K562 (cell line): ENCODE data around the gene BOD1L1. TPM values are rescaled to one million over a fixed set of nuclear protein-coding genes. Genes with fewer than 3 reads are reported as not detected.

Experiments used
- ATAC-seq: fragments of 200-7000 bp; cut with Tn5 transposase; 3 replicates; pipeline ENCODE4 v1.9.1; 2020; ENCODE audit warnings: moderate library complexity
- BruUV-seq: library from RNA; stranded (reverse); fragments of 400-500 nt; replicated peaks from 2 replicates; lab custom pipeline; 2021; lab: Mats Ljungman, UMichigan
- CTCF ChIA-PET: fragments of 300-600 bp; formaldehyde crosslinking; extraction: SDS; loops from one replicate; lab custom pipeline; 2021; ENCODE audit warnings: low intra/inter-chr PET ratio; lab: Yijun Ruan, JAX
- POLR2A ChIA-PET: fragments of 300-600, 350-650 bp; sonication (Branson Sonifier 250); formaldehyde crosslinking; extraction: SDS; loops from one replicate; lab custom pipeline; 2021; ENCODE audit warnings: antibody characterized with exemption, inconsistent platforms; lab: Yijun Ruan, JAX
- DNase-seq, 4 experiments: peaks; one replicate each; pipeline versions ENCODE4 v3.0.0 to v3.0.0-alpha.2; 2011 to 2018; ENCODE audit warnings: low spot score in 3 of 4, mixed read lengths in 3 of 4; ENCODE audit errors: extremely low read depth in 1 of 4
- FAIRE-seq: peaks from 2 replicates; lab custom pipeline; 2011; peaks lifted over from hg19 to GRCh38; lab: Jason Lieb, UNC
- H2AFZ ChIP-seq: 2 replicates; pipeline ENCODE4 v1.6.0; 2011; ENCODE audit warnings: low read depth, low read length, control low read depth, inconsistent platforms
- H3K27ac ChIP-seq: fragments of 200-600 bp; 3 replicates; pipeline ENCODE4 v1.8.0; 2011; ENCODE audit warnings: low read depth, mild to moderate bottlenecking, control low read depth, inconsistent platforms, low read length, moderate library complexity, mixed read lengths; ENCODE audit errors: extremely low read depth
- H3K27me3 ChIP-seq, 2 experiments: fragments of 300-600 bp in 1 of 2; 2 replicates in 1 of 2; 3 replicates in 1 of 2; pipeline versions ENCODE4 v1.6.0 to v1.8.0; 2011; ENCODE audit warnings: inconsistent platforms in 2 of 2, low read length in 2 of 2, mild to moderate bottlenecking in 1 of 2, mixed read lengths in 1 of 2, moderate library complexity in 1 of 2; ENCODE audit not compliant: control insufficient read depth in 2 of 2, insufficient read depth in 2 of 2
- H3K36me3 ChIP-seq: fragments of 300-600 bp; 3 replicates; pipeline ENCODE4 v1.8.0; 2011; ENCODE audit warnings: mild to moderate bottlenecking, low read length, inconsistent platforms; ENCODE audit not compliant: control insufficient read depth, insufficient read depth
- H3K4me1 ChIP-seq, 2 experiments: fragments of 200-600 bp in 1 of 2; replicated peaks in 1 of 2; 2 replicates in 1 of 2; 3 replicates in 1 of 2; pipeline versions ENCODE4 v1.5.1 to v1.8.0; 2011; ENCODE audit warnings: inconsistent platforms in 2 of 2, low read length in 2 of 2, mild to moderate bottlenecking in 1 of 2, mixed read lengths in 1 of 2, moderate library complexity in 1 of 2; ENCODE audit not compliant: control insufficient read depth in 2 of 2, insufficient read depth in 2 of 2
- H3K4me2 ChIP-seq: 2 replicates; pipeline ENCODE4 v1.6.1; 2011; ENCODE audit warnings: low read length, control low read depth, inconsistent platforms, mixed read lengths; ENCODE audit not compliant: insufficient read depth
- H3K4me3 ChIP-seq: fragments of 200-600 bp; sonication (generic), shearing (Covaris generic); 2 replicates; pipeline ENCODE4 v1.5.1; 2016; ENCODE audit warnings: control low read depth, inconsistent platforms
- H3K79me2 ChIP-seq: fragments of 200-600 bp; 3 replicates; pipeline ENCODE4 v1.8.0; 2011; ENCODE audit warnings: low read length, inconsistent platforms; ENCODE audit not compliant: control insufficient read depth, insufficient read depth
- H3K9ac ChIP-seq, 2 experiments: 2 replicates each; pipeline versions ENCODE4 v1.6.0 to v1.6.1; 2011; ENCODE audit warnings: low read depth in 2 of 2, low read length in 2 of 2, control low read depth in 1 of 2, inconsistent platforms in 1 of 2, mild to moderate bottlenecking in 1 of 2, mixed read lengths in 1 of 2; ENCODE audit not compliant: insufficient read depth in 1 of 2
- H3K9me1 ChIP-seq: one replicate; pipeline ENCODE4 v1.6.0; 2011; ENCODE audit warnings: inconsistent platforms, mild to moderate bottlenecking, low read length, moderate library complexity; ENCODE audit not compliant: control insufficient read depth, insufficient read depth
- H3K9me3 ChIP-seq: replicated peaks from 2 replicates; pipeline ENCODE4 v1.5.1; 2011; ENCODE audit warnings: low read depth, low read length, inconsistent platforms; ENCODE audit not compliant: control insufficient read depth, insufficient read depth
- H4K20me1 ChIP-seq: replicated peaks from 2 replicates; pipeline ENCODE4 v1.6.1; 2011; ENCODE audit warnings: low read length, inconsistent platforms, mixed read lengths; ENCODE audit not compliant: control insufficient read depth, insufficient read depth
- CTBP1 ChIP-seq: fragments of 450-650 bp; IDR thresholded peaks from 2 replicates; pipeline ENCODE4 v1.6.1; 2016; ENCODE audit warnings: borderline replicate concordance
- ETV5 ChIP-seq: sonication (generic); formaldehyde crosslinking; IDR thresholded peaks from 2 replicates; pipeline ENCODE4 v1.4.0; 2020; ENCODE audit warnings: low read depth, mild to moderate bottlenecking, missing genetic modification reagents
- FOSL1 ChIP-seq: fragments of 200-800 bp; sonication (Bioruptor generic); conservative IDR thresholded peaks from 2 replicates; pipeline ENCODE4 v1.6.1; 2016; ENCODE audit warnings: missing genetic modification characterization, missing compliant biosample characterization
- MECOM ChIP-seq: fragments of 250-450 bp; sonication (Bioruptor Pico); IDR thresholded peaks from 2 replicates; pipeline ENCODE4 v1.8.0; 2022; ENCODE audit warnings: inconsistent platforms
- MEF2A ChIP-seq: IDR thresholded peaks from 2 replicates; pipeline ENCODE4 v1.6.1; 2011; ENCODE audit warnings: low read depth, mild to moderate bottlenecking, low read length, moderate library complexity; ENCODE audit not compliant: control insufficient read depth
- NRF1 ChIP-seq, 2 experiments: fragments of 450-650 bp; IDR thresholded peaks in 1 of 2; conservative IDR thresholded peaks in 1 of 2; 2 replicates each; pipeline ENCODE4 v1.6.1; 2014; ENCODE audit warnings: mild to moderate bottlenecking in 2 of 2
- POLR2AphosphoS5 ChIP-seq: IDR thresholded peaks from 2 replicates; pipeline ENCODE4 v1.6.1; 2011; ENCODE audit warnings: mild to moderate bottlenecking, low read depth, low read length, moderate library complexity; ENCODE audit not compliant: control insufficient read depth, insufficient read depth
- TFAM ChIP-seq: fragments of 250-450 bp; sonication (Bioruptor Pico); conservative IDR thresholded peaks from 2 replicates; pipeline ENCODE4 v1.5.0; 2021; ENCODE audit warnings: mild to moderate bottlenecking, moderate library complexity
- YY1 ChIP-seq, 3 experiments: IDR thresholded peaks; 2 replicates each; pipeline ENCODE4 v1.6.1; 2011; ENCODE audit warnings: low read length in 2 of 3, mild to moderate bottlenecking in 2 of 3, moderate library complexity in 2 of 3, borderline replicate concordance in 1 of 3, control low read depth in 1 of 3, low read depth in 1 of 3; ENCODE audit not compliant: insufficient read depth in 3 of 3, insufficient replicate concordance in 2 of 3, control insufficient read depth in 1 of 3, insufficient read length in 1 of 3; ENCODE audit errors: extremely low read depth in 1 of 3
- ZNF584 ChIP-seq: fragments of 200-800 bp; sonication (Bioruptor generic); IDR thresholded peaks from 2 replicates; pipeline ENCODE4 v1.6.1; 2016; ENCODE audit warnings: low read depth, mild to moderate bottlenecking, missing genetic modification characterization, missing compliant biosample characterization
- WGBS: fragments of 100-300 bp; shearing (Covaris generic); methylation state at CpG from one replicate; pipeline ENCODE4 v1.1.6; 2016; ENCODE audit warnings: low coverage, mixed read lengths; ENCODE audit not compliant: insufficient coverage; ENCODE audit errors: missing lambda C conversion rate; 5-methylcytosine and 5-hydroxymethylcytosine counted together
- in situ Hi-C: fragments of 300-500 bp; cut with MboI; formaldehyde crosslinking; loops from 4 replicates; pipeline ENCODE4 v1.15.0; 2018; ENCODE audit warnings: inconsistent platforms, mixed read lengths
- intact Hi-C: fragments of 100-400 bp; cut with micrococcal nuclease; formaldehyde crosslinking; loops from 2 replicates; pipeline ENCODE4 v1.14.2; 2022
- polyA plus RNA-seq, 8 experiments: library from polyadenylated mRNA; depleted of rRNA in 4 of 8; stranded (reverse) in 5 of 8; unstranded in 3 of 8; fragments of >200 nt; fragmentation: Nextera tagmentation in 2 of 8; fragmentation: Illumina TruSeq in 1 of 8; extraction: Ambion mirVana in 2 of 8; extraction: Trizol in 1 of 8; gene quantifications; 2 replicates each; pipeline versions ENCODE4 v1.2.1 to v1.2.3, GENCODE V29; 2011 to 2014; ENCODE audit warnings: inconsistent platforms in 1 of 8, missing spikeins in 1 of 8
- total RNA-seq, 7 experiments: library from RNA; depleted of rRNA in 6 of 7; stranded (reverse); fragments of >200 nt in 6 of 7; fragmentation: Illumina TruSeq in 2 of 7; extraction: Trizol in 2 of 7; gene quantifications; 2 replicates each; pipeline versions ENCODE4 v1.2.1 to v1.2.3, GENCODE V29; 2011 to 2021; ENCODE audit warnings: low replicate concordance in 1 of 7
- TF ChIP-seq, protein P1 (sequence below): sonication (generic); formaldehyde crosslinking; IDR thresholded peaks from 2 replicates; pipeline ENCODE4 v1.8.1; 2023; ENCODE audit warnings: mild to moderate bottlenecking, missing genetic modification reagents

Gene BOD1L1
- total and polyA plus RNA-seq, 9 of the 15 experiments (the other 6 are each of a cell fraction or from before 2014, with no cell fraction given) = 4.8 to 23.2 (median 17.7) TPM

DNA sequence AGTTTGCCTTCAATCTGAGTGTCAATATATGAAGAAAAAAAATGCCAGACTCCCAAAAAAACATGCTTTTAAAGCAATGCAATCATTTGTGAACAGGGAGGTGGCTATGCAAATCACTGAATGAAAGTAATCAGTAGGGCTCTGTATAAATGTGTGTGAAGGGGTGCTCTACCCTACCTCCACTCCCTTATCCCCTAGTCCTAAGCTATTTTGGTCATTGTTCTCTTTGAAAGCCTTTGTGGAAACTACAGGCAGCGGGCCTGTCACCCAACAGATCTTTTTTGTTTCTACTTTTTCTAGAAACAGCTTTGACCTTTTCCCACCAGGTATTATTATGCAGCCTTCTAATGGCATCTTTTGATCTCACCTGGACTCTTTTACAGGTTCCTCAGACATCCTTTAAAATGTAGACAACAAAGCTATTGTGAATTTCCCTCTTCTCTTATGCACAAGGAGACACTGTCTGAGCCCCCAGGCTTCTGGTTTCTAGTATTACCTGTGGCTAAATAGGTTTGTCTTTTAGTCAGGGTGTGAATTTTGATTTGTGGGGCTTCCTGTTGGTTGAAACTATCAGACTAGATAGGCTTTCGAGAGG, 9.2 kb downstream of the BOD1L1 start:
- TF ChIP-seq FOSL1 (tag) = no peak
- FAIRE-seq = no peak
- Histone ChIP-seq H3K4me2 (no peak overlapping the region), H3K9me3 (no peaks in the 10 kb centered on the region), H3K27ac (no peak overlapping the region), H3K4me3 (no peak overlapping the region), H3K9ac (no peak overlapping the region), H3K4me1 (no peaks in the 10 kb centered on the region), H4K20me1 (no peaks in the 10 kb centered on the region; the same call in 1 of the 2 replicates), H2AFZ (no peak overlapping the region), H3K27me3 (no peaks in the 10 kb centered on the region), H3K79me2 (no peaks in the 10 kb centered on the region; the same call in 1 of the 3 replicates), H3K9me1 (no peaks in the 10 kb centered on the region), H3K36me3 (peaks cover 49% of the 10 kb centered on the region)
- intact Hi-C loops (no loop called here), in situ Hi-C loops (no loop called here)
- ChIA-PET POLR2A (no interaction called here), CTCF (no interaction called here)
- ATAC-seq = no peak
- BruUV-seq = no TSS peak
- WGBS = 89% methylated on average over 2 of the region's 2 CpGs
- DNase-seq = no peak

DNA sequence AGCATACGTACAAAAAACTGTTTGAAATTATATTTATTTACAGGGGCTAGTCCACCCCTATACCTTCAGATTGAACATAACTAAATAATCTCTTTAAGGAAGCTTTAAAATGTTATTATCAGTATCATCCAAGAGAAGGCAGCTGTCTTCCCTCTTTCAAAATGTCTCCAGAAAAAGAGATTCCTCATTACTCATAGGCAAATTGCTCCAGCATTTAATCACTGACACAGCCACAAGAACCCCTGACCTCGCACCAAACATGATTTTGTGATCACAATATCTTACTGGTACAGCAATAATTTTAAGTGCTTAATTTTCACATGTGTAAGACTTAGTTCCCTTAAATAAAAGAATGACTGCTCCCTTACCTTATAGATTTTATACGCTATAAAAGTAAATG, 9.7 kb downstream of the BOD1L1 start:
- POLR2A ChIA-PET = interaction anchor here (0.6 to 1.0 kb wide), 2 partner anchors 10 to 12 kb away, joined by 3 read pairs; no protein-coding TSS in a partner anchor
- TF ChIP-seq MECOM (CRISPR knock-in tag) (no peak), NRF1 (conservative IDR thresholded peaks at IDR 0.05 in 1 of 2, IDR thresholded peaks at IDR 0.05 in 1 of 2) (no peak), YY1 (IDR thresholded peaks at IDR 0.05; ENCODE audit: borderline replicate concordance in 1 of 3, control insufficient read depth in 1 of 3, extremely low read depth in 1 of 3, insufficient read depth in 3 of 3, insufficient read length in 1 of 3, insufficient replicate concordance in 2 of 3, low read depth in 1 of 3, low read length in 2 of 3) (no peak), TFAM (no peak), POLR2AphosphoS5 (no peak), MEF2A (no peak), ZNF584 (CRISPR knock-in tag) (no peak), CTBP1 (no peak), ETV5 (no peak)
- TF ChIP-seq, protein P1, sequence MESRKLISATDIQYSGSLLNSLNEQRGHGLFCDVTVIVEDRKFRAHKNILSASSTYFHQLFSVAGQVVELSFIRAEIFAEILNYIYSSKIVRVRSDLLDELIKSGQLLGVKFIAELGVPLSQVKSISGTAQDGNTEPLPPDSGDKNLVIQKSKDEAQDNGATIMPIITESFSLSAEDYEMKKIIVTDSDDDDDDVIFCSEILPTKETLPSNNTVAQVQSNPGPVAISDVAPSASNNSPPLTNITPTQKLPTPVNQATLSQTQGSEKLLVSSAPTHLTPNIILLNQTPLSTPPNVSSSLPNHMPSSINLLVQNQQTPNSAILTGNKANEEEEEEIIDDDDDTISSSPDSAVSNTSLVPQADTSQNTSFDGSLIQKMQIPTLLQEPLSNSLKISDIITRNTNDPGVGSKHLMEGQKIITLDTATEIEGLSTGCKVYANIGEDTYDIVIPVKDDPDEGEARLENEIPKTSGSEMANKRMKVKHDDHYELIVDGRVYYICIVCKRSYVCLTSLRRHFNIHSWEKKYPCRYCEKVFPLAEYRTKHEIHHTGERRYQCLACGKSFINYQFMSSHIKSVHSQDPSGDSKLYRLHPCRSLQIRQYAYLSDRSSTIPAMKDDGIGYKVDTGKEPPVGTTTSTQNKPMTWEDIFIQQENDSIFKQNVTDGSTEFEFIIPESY (CRISPR knock-in tag) = no peak

More for the DNA sequence above, 9.7 kb downstream of the BOD1L1 start:
- Histone ChIP-seq H3K4me3 (no peak overlapping the region), H2AFZ (no peak overlapping the region), H4K20me1 (no peaks in the 10 kb centered on the region; the same call in 1 of the 2 replicates), H3K36me3 (peaks cover 54% of the 10 kb centered on the region), H3K27me3 (no peaks in the 10 kb centered on the region), H3K9me1 (no peaks in the 10 kb centered on the region), H3K27ac (no peak overlapping the region), H3K4me2 (no peak overlapping the region), H3K9me3 (no peaks in the 10 kb centered on the region), H3K79me2 (no peaks in the 10 kb centered on the region; the same call in 2 of the 3 replicates), H3K9ac (no peak overlapping the region), H3K4me1 (no peaks in the 10 kb centered on the region)
- ATAC-seq (no peak), FAIRE-seq (no peak), DNase-seq (no peak)
- no TSS peak for BruUV-seq
- WGBS = 60% methylated on average over 3 of the region's 3 CpGs
- intact Hi-C loops = no loop called here
- CTCF ChIA-PET = no interaction called here
- in situ Hi-C loops = no loop called here
